Hematopoietic multipotent progenitor cell treated with erythropoietin and hydrocortisone succinate and interleukin-3 and kit ligand, for 6 days (in vitro differentiated cells): Measurements from ENCODE around the gene PMM1.
"Not testable (repeated sequence)": the region's sequence is repeated elsewhere in the genome, so short reads cannot be mapped to it uniquely, and the experiment has no call there.

ENCODE experiments used
- DNase-seq: peaks from one replicate; pipeline ENCODE4 v3.0.0-alpha.2; 2015

Gene PMM1

GRCh38 chr22:41562461-41562860 lies 27.2 kb downstream of the PMM1 start:
- DNase-seq: no peak

DNA sequence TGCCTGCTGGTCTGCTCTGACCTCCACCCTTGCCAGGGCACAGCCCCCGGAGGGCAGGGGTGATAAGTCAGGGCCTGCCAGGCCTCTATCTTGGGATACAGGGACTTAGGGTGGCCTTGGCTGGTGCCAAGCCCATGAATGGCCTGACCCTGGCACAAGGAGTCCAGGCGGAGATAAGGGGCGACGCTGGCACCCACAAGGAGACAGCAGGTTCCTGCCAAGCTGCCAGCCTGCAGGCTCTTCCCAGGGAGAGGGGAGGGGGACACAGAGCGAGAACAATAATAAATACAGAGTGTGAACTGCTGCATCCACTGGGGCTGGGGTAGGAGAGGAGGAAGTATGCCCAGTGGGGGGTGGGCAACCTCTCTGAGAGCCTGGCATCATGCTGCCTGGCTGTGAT lies 27.9 kb downstream of the PMM1 start:
- DNase-seq: no peak

GRCh38 chr22:41561335-41561734 lies 28.3 kb downstream of the PMM1 start:
- DNase-seq: no peak

- no peak for DNase-seq
These were observed 29.6 kb downstream of the PMM1 start for GRCh38 chr22:41560095-41560471.

DNA sequence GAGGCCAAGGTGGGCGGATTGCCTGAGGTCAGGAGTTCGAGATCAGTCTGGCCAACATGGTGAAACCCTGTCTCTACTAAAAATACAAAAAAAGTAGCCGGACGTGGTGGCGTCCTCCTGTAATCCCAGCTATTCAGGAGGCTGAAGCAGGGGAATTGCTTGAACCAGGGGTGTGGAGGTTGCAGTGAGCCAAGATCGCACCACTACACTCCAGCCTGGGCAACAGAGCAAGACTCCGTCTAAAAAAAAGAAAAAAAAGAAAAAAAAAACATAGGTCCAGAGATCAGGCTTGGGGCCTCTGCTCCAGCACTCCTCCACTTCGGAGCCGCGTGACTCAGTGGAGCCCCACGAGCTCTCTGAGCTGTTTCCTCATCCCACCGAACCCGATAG lies 31.4 kb downstream of the PMM1 start:
- not testable (repeated sequence) for DNase-seq

DNA sequence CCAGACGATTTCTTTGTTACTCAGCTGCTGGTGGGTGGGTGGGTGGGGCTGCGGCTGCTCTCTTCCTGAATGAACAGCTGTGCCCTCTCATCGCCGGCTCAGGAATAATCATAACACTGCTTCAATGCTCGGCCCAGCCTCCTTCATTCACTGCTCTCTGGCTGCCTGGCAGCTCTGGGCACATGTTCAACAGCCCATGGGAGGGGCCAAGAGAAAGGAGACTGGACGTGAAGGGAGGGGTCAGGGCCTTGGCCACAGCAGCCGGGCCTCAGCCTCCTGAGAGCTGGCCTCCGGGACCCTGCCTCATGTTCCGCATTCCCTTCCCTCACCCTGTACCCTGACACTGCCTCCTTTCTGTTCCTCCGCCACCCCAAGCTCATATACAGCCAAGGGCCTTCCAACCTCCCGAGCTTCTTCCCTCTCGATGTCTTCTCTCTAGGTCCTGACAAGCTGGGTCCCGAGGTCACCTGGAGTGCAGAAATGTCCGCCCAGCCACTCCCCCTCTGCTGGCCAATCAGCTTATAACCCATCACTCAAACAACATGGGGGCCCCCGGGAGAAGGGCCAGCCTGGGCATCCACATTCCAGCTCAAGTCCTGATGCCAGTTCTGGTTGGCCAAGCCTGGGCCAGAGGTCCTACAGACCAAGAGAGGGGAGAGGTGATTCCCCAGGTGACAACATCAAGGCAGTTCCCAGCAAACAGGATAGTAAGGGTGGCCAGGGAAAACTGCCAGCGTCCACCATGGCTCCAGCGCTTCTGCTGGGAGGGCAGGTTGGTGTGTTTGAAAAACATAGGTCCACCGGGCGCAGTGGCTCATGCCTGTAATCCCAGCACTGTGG lies 32.0 kb downstream of the PMM1 start:
- no peak for DNase-seq

DNA sequence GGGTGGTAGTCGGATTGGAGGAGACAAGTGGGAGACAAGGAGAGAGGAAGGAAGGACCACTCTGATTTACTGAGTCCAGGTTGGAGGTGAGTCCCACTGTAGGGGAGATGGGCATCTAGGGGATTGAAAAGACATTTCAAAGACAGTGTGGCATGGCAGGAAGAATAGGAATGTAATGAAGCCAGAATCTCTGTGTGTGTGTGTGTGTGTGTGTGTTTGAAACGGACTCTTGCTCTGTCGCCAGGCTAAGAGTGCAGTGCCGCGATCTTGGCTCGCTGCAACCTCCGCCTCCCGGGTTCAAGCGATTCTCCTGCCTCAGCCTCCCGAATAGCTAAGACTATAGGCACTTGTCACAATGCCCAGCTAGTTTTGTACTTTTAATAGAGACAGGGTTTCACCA lies 33.1 kb downstream of the PMM1 start:
- no peak for DNase-seq

- no peak for DNase-seq
These were observed 34.2 kb downstream of the PMM1 start for GRCh38 chr22:41555325-41555982.

- no peak for DNase-seq
These were observed 37.6 kb downstream of the PMM1 start for GRCh38 chr22:41551877-41552582.

DNA sequence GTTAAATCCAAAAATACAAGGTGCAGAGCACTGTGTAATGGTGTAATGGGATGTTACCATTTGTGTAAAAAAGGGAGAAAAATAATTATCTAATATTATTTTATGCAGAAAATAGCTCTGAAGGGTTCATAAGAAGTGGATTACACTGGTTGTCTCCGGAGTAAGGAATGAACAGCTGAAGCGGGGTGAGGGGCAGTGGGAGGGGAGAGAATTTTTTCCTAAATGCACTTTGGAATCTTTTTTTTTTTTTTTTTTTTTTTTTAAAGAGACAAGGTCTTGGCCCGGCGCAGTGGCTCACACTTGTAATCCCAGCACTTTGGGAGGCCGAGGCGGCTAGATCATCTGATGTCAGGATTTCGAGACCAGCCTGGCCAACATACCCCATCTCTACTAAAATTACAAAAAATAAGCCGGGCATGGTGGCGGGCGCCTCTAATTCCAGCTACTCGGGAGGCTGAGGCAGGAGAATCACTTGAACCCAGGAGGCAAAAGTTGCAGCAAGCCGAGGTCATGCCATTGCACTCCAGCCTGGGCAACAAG lies 38.6 kb downstream of the PMM1 start:
- DNase-seq: no peak

DNA sequence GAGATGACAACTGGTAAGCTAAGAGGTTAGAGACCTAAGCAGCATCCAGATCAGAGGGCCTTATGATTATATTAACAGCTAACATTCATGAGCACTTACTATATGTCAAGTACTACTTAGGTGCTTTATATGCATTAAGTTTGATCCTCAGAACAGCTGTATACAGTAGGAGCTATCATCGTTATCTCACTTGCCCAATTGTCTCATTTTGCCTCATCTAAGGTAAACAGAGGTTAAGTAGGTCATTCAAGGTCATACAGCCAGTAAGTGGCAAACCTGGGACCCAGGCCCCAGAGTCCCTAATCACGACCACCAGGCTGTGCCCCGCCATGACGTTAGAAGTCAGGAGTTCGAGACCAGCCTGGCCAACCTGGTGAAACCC lies 40.8 kb downstream of the PMM1 start:
- DNase-seq: no peak

GRCh38 chr22:41544671-41545476 lies 44.8 kb downstream of the PMM1 start:
- DNase-seq: peak; percentile 29

- DNase-seq: peak; percentile 99
These were observed 45.6 kb downstream of the PMM1 start, which contains the start of gene POLR3H for GRCh38 chr22:41543854-41544670. Gene POLR3H, minus strand, starts transcription at chr22:41544470. Its CDS starts 369 bp downstream, at chr22:41544101.

- DNase-seq: no peak
These were observed 47.4 kb downstream of the PMM1 start for GRCh38 chr22:41542224-41542623.

- DNase-seq: peak; percentile 32
These were observed 48.2 kb downstream of the PMM1 start for GRCh38 chr22:41541484-41541883.

DNA sequence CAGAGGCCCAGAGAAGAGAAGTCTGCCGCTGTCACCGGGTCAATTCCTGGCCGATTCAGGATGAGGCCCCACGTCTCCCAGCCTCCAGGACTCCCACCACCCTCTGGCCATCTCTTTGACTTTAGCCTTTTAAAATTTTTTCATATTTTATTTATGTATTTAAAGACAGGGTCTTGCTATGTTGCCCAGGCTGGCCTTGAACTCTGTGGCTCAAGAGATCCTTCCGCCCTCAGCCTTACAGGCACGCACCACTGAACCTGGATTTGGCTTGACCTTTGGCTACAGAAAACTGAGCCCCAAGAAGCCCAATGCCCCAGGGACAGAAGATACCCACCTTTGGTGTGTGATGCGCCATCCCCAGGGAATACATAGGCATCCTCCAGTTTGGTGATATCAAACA lies 49.3 kb downstream of the PMM1 start:
- no peak for DNase-seq

- peak; percentile 90 for DNase-seq
These were observed 49.7 kb downstream of the PMM1 start for GRCh38 chr22:41540006-41540315.

DNA sequence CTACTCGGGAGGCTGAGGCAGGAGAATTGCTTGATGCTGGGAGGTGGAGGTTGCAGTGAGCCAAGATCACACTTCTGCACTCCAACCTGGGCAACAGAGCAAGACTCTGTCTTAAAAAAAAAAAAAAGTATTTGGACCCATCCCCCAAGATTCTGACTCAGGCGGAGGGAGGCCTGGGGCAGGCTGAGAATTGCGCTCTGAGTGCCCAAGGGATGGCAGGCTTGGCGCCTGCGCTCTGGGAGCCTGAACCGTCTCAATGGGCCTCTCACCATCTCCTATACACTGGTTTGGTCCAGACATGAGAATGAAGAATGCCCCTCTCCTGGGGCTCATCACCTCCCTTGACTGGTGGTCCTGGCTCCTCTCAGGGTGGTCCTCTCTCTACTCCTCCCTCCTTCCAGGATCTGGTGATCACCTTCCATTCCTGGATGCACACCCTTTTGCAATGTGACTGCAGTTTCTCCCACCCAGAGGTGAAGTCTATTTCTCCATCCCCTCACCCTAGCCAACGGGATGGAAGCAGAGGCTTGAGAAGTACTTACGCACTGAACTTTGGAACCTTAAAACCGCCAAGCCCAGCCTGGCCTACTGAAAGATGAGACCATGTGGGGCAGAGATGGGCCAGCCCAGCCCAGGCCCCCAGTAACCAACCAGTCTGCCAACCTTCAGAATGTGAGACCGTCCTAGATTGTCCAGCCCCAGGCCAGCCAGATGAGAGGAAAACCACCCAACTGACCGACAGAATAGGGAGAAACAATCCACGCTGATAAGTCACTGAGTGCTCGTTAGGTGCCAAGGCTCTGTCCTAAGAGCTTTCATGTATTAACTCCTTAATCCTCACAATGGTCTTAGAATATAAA lies 50.3 kb downstream of the PMM1 start:
- DNase-seq: no peak

- DNase-seq: no peak
These were observed 51.1 kb downstream of the PMM1 start for GRCh38 chr22:41538583-41538982.

GRCh38 chr22:41537203-41537602 lies 52.4 kb downstream of the PMM1 start:
- DNase-seq: no peak

- peak; percentile 50 for DNase-seq
These were observed 54.4 kb downstream of the PMM1 start for GRCh38 chr22:41535244-41535643.
